CD4-positive, alpha-beta T cell (primary cell): ENCODE results near the gene HSD3B7. TPM values are rescaled to one million over a fixed set of nuclear protein-coding genes. Genes with fewer than 3 reads are reported as not detected.
A peak's percentile ranks its signal among the peaks of the same experiment; 100 is the strongest.

ENCODE experiments used
- ATAC-seq: fragments of 200-7000 bp; cut with Tn5 transposase; one replicate; pipeline ENCODE4 v1.10.0; 2022; ENCODE audit warnings: mild to moderate bottlenecking; ENCODE audit not compliant: poor library complexity
- CTCF ChIA-PET: fragments of 350-600 bp; sonication (Branson Sonifier 250); formaldehyde crosslinking; loops from one replicate; lab custom pipeline; 2021; ENCODE audit warnings: antibody characterized with exemption, inconsistent platforms; lab: Charles Lee
- POLR2A ChIA-PET: fragments of 350-600 bp; sonication (Branson Sonifier 250); formaldehyde crosslinking; loops from one replicate; lab custom pipeline; 2021; ENCODE audit warnings: antibody characterized with exemption, inconsistent platforms; lab: Charles Lee
- DNase-seq, 14 experiments: peaks; one replicate each; pipeline ENCODE4 v3.0.0-alpha.2; 2013 to 2020; ENCODE audit warnings: mixed read lengths in 2 of 14
- H3K27ac ChIP-seq, 2 donors: one replicate each; pipeline versions ENCODE4 v1.5.1 to v1.7.0; 2013; ENCODE audit warnings: low read length in 2 of 2, low read depth in 1 of 2, mild to moderate bottlenecking in 1 of 2
- H3K27me3 ChIP-seq, 2 experiments: 1 replicate in 1 of 2; 2 replicates in 1 of 2; pipeline versions ENCODE4 v1.6.1 to v1.7.0; 2013; ENCODE audit warnings: low read length in 2 of 2, control low read depth in 1 of 2, mild to moderate bottlenecking in 1 of 2, moderate library complexity in 1 of 2; ENCODE audit not compliant: insufficient read depth in 2 of 2, control insufficient read depth in 1 of 2
- H3K36me3 ChIP-seq: one replicate; pipeline ENCODE4 v1.6.1; 2013; ENCODE audit warnings: low read length, control low read depth; ENCODE audit not compliant: insufficient read depth
- H3K4me1 ChIP-seq: one replicate; pipeline ENCODE4 v1.6.1; 2013; ENCODE audit warnings: low read length, control low read depth; ENCODE audit not compliant: insufficient read depth
- H3K4me3 ChIP-seq: one replicate; pipeline ENCODE4 v1.5.1; 2013; ENCODE audit warnings: mild to moderate bottlenecking, low read length, moderate library complexity
- H3K9me3 ChIP-seq, 2 experiments: 1 replicate in 1 of 2; 2 replicates in 1 of 2; pipeline versions ENCODE4 v1.6.1 to v1.7.0; 2013; ENCODE audit warnings: low read length in 2 of 2, mild to moderate bottlenecking in 2 of 2, control low read depth in 1 of 2, moderate library complexity in 1 of 2; ENCODE audit not compliant: control insufficient read depth in 1 of 2, insufficient read depth in 1 of 2
- H3K27ac Mint-ChIP-seq: one replicate; pipeline ENCODE4 v1.8.0; 2020; ENCODE audit warnings: mixed read lengths
- H3K27me3 Mint-ChIP-seq: one replicate; pipeline ENCODE4 v1.8.0; 2021; ENCODE audit warnings: mixed read lengths
- H3K36me3 Mint-ChIP-seq: one replicate; pipeline ENCODE4 v1.8.0; 2021; ENCODE audit warnings: low read depth, mixed read lengths
- H3K4me1 Mint-ChIP-seq: one replicate; pipeline ENCODE4 v1.8.0; 2021; ENCODE audit warnings: low read depth, mixed read lengths
- H3K4me3 Mint-ChIP-seq: one replicate; pipeline ENCODE4 v1.8.0; 2020; ENCODE audit warnings: mild to moderate bottlenecking, mixed read lengths
- H3K9me3 Mint-ChIP-seq: one replicate; pipeline ENCODE4 v1.8.0; 2020; ENCODE audit warnings: mixed read lengths
- CTCF ChIP-seq: fragments of 200-600 bp; IDR thresholded peaks from one replicate; pipeline ENCODE4 v1.8.0; 2022; ENCODE audit warnings: antibody characterized with exemption, mild to moderate bottlenecking
- intact Hi-C, 2 experiments: fragments of 100-400 bp; cut with DNase I in 1 of 2; cut with micrococcal nuclease in 1 of 2; formaldehyde crosslinking; loops; one replicate each; pipeline versions ENCODE4 v1.15.1 to v1.9.0; 2023 to 2025; cut with DNase I, micrococcal nuclease
- total RNA-seq, 174 experiments: library from RNA in 2 of 174; stranded (reverse) in 2 of 174; gene quantifications; one replicate each; pipeline ENCODE4 v1.2.3 and lab custom pipeline; 2021 to 2026

Gene HSD3B7
- total RNA-seq, 2 experiments from 2014 or later, result 0.11 TPM; not detected in 1

- no peaks in the 10 kb centered on the region for H3K9me3 Mint-ChIP-seq
- intact Hi-C loops, result loop anchor here in 1 of 2 experiments (10.0 kb wide), 2 partner anchors 124 to 914 kb away; partner anchors contain the start of genes ZNF646 and ZNF668
- no peaks in the 10 kb centered on the region for H3K36me3 Mint-ChIP-seq
- peaks cover 35% of the 10 kb centered on the region for H3K4me1 ChIP-seq
- no peaks in the 10 kb centered on the region for H3K27me3 ChIP-seq
- H3K27ac ChIP-seq, result no peak overlapping the region
- no peak for TF ChIP-seq CTCF
- H3K27ac Mint-ChIP-seq, result no peak overlapping the region
- peaks cover 0 to 6% of the 10 kb centered on the region in 2 experiments for H3K9me3 ChIP-seq
- H3K27me3 Mint-ChIP-seq, result no peaks in the 10 kb centered on the region
- peaks cover 19% of the 10 kb centered on the region for H3K4me1 Mint-ChIP-seq
- ATAC-seq (no peak), DNase-seq (no peak)
- H3K36me3 ChIP-seq, result no peaks in the 10 kb centered on the region
- H3K4me3 ChIP-seq, result peak overlapping the region; percentile 70
- CTCF ChIA-PET, result interaction anchor here (1.2 to 1.3 kb wide), 2 partner anchors 8 to 192 kb away, joined by 4 to 6 read pairs; no protein-coding TSS in a partner anchor
- peak overlapping the region; percentile 86 for H3K4me3 Mint-ChIP-seq
- POLR2A ChIA-PET, result interaction anchor here (0.7 to 1.7 kb wide), 5 partner anchors 10 to 919 kb away, joined by 3 to 7 read pairs (median 3); no protein-coding TSS in a partner anchor
Observed at GRCh38 chr16:30950516-30951065, 34.4 kb upstream of the HSD3B7 start.

DNA sequence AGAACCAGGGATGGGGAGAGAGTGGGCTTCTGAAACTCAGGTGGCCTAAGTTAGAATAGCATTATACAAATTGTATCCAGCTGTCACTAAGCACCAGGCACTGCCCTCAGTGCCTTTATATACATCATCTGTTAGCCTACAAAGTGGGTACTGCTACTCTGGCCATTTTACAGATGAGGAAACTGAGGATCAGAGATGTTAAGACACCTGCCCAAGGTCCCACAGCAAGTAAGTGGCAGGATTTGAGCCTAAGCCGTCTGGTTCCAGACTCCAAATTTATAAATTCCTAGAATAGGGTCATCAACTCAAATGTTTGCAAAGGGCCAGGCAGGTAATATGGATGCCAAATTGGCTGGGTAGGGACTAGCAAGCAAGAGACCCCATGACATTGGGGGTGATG is 33.8 kb upstream of the HSD3B7 start:
- H3K36me3 Mint-ChIP-seq, result no peaks in the 10 kb centered on the region
- H3K4me1 ChIP-seq, result peaks cover 35% of the 10 kb centered on the region
- H3K27ac Mint-ChIP-seq, result no peak overlapping the region
- peaks cover 19% of the 10 kb centered on the region for H3K4me1 Mint-ChIP-seq
- H3K4me3 Mint-ChIP-seq, result peak overlapping the region; percentile 60
- ATAC-seq, result no peak
- TF ChIP-seq CTCF, result no peak
- DNase-seq, result no peak
- H3K27me3 ChIP-seq, result no peaks in the 10 kb centered on the region
- H3K36me3 ChIP-seq, result no peaks in the 10 kb centered on the region
- no peaks in the 10 kb centered on the region for H3K9me3 Mint-ChIP-seq
- ChIA-PET CTCF (interaction anchor here (1.3 kb wide), 1 partner anchor 9 kb away, joined by 6 read pairs; no protein-coding TSS in a partner anchor), POLR2A (no interaction called here)
- H3K27ac ChIP-seq, result no peak overlapping the region
- intact Hi-C loops, result loop anchor here in 1 of 2 experiments (10.0 kb wide), 2 partner anchors 124 to 914 kb away; partner anchors contain the start of genes ZNF646 and ZNF668
- H3K27me3 Mint-ChIP-seq, result no peaks in the 10 kb centered on the region
- H3K4me3 ChIP-seq, result no peak overlapping the region
- H3K9me3 ChIP-seq, result peaks cover 0 to 6% of the 10 kb centered on the region in 2 experiments

DNA sequence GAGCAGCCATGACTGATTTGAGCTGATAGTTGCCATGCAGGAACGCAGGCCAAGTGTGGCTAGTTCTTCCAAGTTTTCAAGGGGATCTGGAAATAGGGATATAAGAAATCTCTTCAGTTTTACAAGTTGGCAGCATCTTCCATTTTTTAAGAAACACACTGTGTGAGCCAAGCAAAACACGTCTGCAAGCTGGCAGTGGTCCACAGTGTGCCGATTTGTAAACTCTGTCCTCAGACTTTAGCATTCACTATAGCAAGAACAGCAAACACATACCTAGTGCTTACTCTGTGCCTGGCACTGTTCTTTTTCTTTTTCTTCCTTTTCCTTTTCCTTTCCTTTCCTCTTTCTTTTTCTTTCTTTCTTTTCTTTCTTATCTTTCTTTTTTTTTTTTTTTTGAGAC is 33.3 kb upstream of the HSD3B7 start:
- ChIA-PET CTCF (no interaction called here), POLR2A (no interaction called here)
- no peak for ATAC-seq

More for the DNA sequence above, 33.3 kb upstream of the HSD3B7 start:
- Mint-ChIP-seq H3K4me3 (peak overlapping the region; percentile 48), H3K27ac (no peak overlapping the region), H3K36me3 (no peaks in the 10 kb centered on the region), H3K4me1 (peaks cover 21% of the 10 kb centered on the region), H3K9me3 (no peaks in the 10 kb centered on the region), H3K27me3 (no peaks in the 10 kb centered on the region)
- no peaks in the 10 kb centered on the region for H3K36me3 ChIP-seq
- DNase-seq, result no peak
- no peaks in the 10 kb centered on the region for H3K27me3 ChIP-seq
- no peak overlapping the region for H3K4me3 ChIP-seq
- TF ChIP-seq CTCF, result no peak
- peaks cover 39% of the 10 kb centered on the region for H3K4me1 ChIP-seq
- H3K9me3 ChIP-seq, result peaks cover 0 to 6% of the 10 kb centered on the region in 2 experiments
- intact Hi-C loops, result loop anchor here in 1 of 2 experiments (10.0 kb wide), 2 partner anchors 123 to 913 kb away; partner anchors contain the start of genes ZNF646 and ZNF668
- H3K27ac ChIP-seq, result no peak overlapping the region
